GM12891 (cell line): Measurements from ENCODE around the gene USP9X.
A peak's percentile ranks its signal among the peaks of the same experiment; 100 is the strongest.
"Not testable (repeated sequence)": the region's sequence is repeated elsewhere in the genome, so short reads cannot be mapped to it uniquely, and the experiment has no call there.

ENCODE experiments used
- DNase-seq: peaks from one replicate; pipeline ENCODE4 v3.0.0; 2011; ENCODE audit warnings: low spot score; ENCODE audit not compliant: insufficient read length
- FAIRE-seq: peaks from 2 replicates; lab custom pipeline; 2011; peaks lifted over from hg19 to GRCh38; lab: Jason Lieb, UNC
- PAX5 ChIP-seq: IDR thresholded peaks from 2 replicates; pipeline ENCODE4 v1.6.1; 2011; ENCODE audit warnings: low read length, moderate library complexity, mild to moderate bottlenecking; ENCODE audit not compliant: insufficient read depth, severe bottlenecking
- POLR2A ChIP-seq: IDR thresholded peaks from 2 replicates; pipeline ENCODE4 v1.6.1; 2011; ENCODE audit warnings: low read depth, low read length, control low read depth
- POLR2AphosphoS5 ChIP-seq: IDR thresholded peaks from 2 replicates; pipeline ENCODE4 v1.6.1; 2011; ENCODE audit warnings: low read depth, low read length, control low read depth
- POU2F2 ChIP-seq: IDR thresholded peaks from 2 replicates; pipeline ENCODE4 v1.6.1; 2011; ENCODE audit warnings: low read depth, mild to moderate bottlenecking, control low read depth, low read length, moderate library complexity
- SPI1 ChIP-seq: IDR thresholded peaks from 2 replicates; pipeline ENCODE4 v1.6.1; 2011; ENCODE audit warnings: low read depth, low read length, control low read depth
- TAF1 ChIP-seq: IDR thresholded peaks from 2 replicates; pipeline ENCODE4 v1.6.1; 2011; ENCODE audit warnings: low read depth, low read length, control low read depth

Gene USP9X

DNA sequence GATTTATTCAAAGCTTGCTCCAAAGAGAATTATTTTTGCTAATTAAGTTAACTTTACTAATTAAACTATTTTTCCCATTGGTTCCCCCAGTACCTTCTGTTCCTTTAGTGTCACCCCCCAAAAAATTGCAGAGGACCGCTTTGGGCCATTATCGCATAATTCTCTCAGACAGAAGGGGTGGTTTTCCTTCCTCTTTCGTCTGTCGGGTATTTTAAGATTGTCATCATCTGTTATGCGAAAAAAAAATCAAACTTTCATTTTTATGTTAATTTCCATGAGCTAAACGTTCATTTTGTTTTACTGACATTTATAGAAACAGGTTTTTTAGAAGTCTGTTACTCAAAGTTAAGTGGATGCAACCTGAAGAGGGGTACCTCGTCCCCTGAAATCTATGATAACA is 172.6 kb downstream of the USP9X start:
- no peak for FAIRE-seq

DNA sequence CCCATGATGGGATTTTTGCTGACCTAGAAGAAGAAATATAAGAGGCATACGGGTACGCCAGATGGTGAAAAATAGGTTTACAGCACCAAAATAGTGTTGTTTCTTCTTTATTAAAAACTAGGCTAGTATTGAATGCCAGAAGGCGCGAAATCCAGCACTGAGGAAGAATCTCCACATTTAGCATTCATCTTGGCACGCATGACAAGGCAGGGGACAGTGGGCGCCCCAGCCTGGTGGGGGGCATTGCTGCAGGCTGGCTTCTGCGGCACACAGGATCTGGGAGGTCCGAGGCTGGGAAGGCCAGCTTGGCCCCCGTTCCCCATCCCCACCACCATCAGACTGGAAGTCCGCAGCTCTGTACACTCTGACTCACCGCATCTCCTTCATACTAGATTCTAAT is 173.0 kb downstream of the USP9X start:
- TF ChIP-seq TAF1 (no peak), POU2F2 (no peak), POLR2A (no peak), POLR2AphosphoS5 (no peak), SPI1 (no peak), PAX5 (no peak)
- no peak for DNase-seq
- no peak for FAIRE-seq

More for the DNA sequence above, 172.6 kb downstream of the USP9X start:
- no peak for TF ChIP-seq PAX5
- no peak for TF ChIP-seq SPI1
- TF ChIP-seq POU2F2: no peak
- TF ChIP-seq TAF1: no peak
- TF ChIP-seq POLR2A: no peak
- no peak for TF ChIP-seq POLR2AphosphoS5
- DNase-seq: no peak

DNA sequence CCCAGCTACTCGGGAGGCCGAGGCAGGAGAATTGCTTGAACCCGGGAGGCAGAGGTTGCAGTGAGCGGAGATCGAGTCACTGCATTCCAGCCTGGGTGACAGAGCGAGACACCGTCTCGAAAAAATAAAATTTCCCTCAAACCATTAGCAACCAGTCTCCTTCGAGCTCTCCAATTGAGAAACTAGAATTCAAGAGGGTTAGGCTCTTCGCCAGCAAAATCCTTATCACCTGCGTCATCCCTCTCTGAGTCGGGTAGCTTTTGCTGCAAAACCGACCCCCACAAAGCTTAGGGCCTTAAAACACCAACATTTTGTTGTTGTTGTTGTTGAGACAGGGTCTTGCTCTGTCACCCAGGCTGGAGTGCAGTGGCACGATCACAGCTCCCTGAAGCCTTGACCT is 173.6 kb downstream of the USP9X start:
- FAIRE-seq (no peak), DNase-seq (no peak)
- TF ChIP-seq PAX5 (no peak), POLR2A (no peak), POU2F2 (no peak), POLR2AphosphoS5 (no peak), TAF1 (no peak), SPI1 (no peak)

DNA sequence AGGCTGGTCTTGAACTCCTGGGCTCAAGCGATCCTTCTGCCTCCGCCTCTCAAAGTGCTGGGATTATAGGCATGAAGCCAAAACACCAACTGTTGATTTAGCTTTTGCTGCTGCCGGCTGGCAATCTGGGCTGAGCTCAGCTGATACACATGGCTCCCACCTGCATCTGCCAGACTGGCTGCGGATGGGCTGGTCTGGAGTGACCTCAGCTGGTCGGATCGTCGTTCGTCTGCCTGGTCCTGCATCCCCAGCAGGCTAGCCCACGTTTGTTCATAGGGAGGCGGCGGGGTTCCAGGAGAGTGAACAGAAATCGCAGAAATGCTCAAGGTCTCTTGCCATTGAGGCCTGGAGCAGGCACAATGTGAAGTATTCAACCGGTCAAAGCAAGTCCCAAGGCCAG is 174.3 kb downstream of the USP9X start:
- no peak for FAIRE-seq
- DNase-seq: no peak
- no peak for TF ChIP-seq POLR2AphosphoS5
- TF ChIP-seq PAX5: no peak
- no peak for TF ChIP-seq POLR2A
- no peak for TF ChIP-seq TAF1

DNA sequence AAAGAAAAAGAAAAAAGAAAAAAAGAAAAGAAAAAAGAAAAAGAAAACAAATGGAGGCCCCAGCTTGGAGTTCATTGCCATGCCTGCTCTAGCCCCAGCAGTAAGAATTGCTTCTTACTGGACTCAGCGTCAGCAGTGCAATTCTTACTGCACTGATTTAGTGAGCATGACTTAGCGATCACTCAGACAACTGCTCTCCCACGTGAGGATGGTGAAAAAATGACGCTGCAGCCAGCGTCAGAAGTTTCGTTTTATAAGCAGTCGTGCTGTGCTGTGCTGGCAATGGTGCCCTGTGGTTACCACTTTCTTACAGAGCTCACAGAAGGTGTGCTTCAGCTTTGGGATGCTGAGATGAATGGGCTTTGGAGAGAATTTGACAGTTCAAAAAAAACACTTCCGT is 180.4 kb downstream of the USP9X start:
- TF ChIP-seq POU2F2: no peak
- 0 out of 2 replicates have a peak, but pooled peaks have one; percentile 17 for TF ChIP-seq SPI1
- no peak for TF ChIP-seq POLR2A
- TF ChIP-seq POLR2AphosphoS5: no peak

DNA sequence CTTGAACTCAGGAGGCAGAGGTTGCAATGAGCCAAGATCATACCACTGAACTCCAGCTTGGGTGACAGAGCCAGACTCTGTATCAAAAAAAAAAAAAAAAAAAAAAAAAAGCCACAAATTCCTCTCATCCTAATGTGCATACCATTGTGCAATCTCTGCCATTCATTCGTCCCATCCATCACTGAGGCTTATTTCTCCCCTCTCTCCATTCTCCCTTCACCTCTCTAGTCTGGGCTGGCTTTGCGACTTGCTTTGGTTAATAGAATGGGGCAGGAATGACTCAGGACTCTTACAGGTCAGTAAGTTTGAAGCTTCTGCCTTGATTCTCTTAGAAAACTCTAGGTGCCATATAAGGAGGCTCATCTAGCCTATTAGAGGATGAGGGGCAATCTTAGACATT is 188.4 kb downstream of the USP9X start:
- no peak for DNase-seq
- FAIRE-seq: no peak
- TF ChIP-seq POU2F2 (no peak), TAF1 (no peak), POLR2A (no peak), POLR2AphosphoS5 (no peak), PAX5 (no peak), SPI1 (no peak)

More for the DNA sequence above, 180.4 kb downstream of the USP9X start:
- no peak for DNase-seq
- peak; percentile 94 for FAIRE-seq

DNA sequence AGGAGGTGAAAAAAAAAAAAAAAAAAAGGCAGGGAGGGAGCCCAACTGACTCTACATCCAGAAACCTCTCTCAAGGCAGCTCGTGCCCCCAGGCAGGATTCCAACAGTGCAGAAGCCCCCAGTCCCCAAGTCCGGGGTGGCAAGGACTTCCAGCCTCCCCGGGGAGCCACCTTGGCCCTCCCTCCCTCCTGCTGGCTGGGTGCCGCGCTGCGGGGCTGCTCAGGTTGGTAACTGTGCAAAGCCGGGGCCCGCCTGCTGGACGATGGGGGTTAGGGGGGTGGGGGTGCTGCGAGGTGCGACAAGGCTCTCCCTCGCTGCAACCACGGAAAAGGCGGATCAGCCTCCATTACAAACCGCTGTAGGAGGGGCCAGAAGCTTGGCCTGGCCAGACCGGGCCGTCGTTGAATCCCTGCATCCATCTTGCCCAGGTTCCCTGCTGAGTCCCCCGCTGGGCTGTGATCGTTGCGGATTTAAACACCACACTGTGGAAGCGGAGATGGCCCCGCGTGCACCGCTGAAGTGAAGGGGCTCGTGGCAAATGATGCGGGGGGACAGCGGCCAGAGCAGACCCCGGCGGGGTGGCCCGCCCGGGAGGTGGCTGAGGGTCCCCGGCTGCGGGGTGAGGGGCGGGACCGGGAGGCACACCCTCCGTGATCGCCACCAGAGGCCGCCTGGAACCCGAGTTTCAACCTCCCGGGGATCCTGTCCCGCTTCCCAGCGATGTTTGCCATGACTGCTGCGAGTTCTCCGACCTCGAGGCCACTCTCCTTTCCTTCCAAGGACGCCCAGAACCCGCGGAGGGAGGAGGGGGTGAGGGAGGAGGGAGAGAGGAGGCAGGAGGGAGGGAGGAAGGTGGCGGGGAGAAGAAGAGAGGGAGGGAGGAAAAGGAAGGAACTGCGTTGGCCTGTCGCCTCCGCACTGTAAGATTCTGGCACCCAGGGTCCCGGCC is 190.7 kb downstream of the USP9X start:
- FAIRE-seq: peak; percentile 95
- DNase-seq: peak; percentile 48
- TF ChIP-seq TAF1 (no peak), POLR2AphosphoS5 (no peak), POLR2A (no peak), PAX5 (no peak), SPI1 (no peak), POU2F2 (no peak)

DNA sequence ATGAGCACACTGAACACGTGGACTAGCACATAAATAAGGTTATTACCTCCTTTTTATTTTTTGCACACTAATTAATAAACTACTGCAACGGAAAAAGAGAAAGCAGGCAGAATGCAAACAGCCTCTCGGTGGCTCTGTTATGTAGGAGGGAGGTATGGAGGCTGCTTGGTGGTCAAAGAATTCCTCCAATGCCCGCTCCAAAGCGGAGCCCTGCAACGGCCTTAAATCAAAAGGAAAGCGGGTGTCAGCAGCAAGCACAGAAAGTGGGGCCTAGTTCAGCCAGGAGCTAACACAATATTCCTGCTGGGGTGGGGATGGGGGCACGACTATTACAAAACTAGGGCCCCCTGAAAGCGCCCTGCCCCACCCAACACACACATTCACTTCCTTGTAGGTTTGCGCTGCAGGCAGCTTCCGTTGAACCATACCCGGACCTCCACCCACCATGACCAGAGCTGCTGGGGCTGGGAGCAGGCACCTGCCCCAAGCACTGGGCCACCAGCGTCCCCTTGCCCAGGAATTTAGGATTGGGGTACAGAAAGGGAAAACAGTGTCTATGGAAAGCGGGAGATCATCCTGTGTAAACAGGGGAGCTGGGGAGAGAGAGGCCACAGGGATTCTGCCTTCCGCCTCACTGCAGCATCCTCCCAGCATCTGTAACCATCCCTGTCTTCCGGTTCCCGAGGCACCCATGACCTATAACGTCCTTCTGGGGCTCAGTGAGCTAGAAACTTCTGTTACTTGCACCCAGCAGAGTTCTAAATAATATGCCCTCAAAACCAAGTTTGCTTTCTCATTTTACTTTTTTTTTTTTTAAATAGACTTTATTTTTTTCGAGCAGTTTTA is 191.6 kb downstream of the USP9X start:
- DNase-seq (no peak), FAIRE-seq (peak; percentile 76)
- TF ChIP-seq TAF1 (no peak), POU2F2 (no peak), SPI1 (no peak), POLR2A (no peak), PAX5 (no peak), POLR2AphosphoS5 (no peak)

DNA sequence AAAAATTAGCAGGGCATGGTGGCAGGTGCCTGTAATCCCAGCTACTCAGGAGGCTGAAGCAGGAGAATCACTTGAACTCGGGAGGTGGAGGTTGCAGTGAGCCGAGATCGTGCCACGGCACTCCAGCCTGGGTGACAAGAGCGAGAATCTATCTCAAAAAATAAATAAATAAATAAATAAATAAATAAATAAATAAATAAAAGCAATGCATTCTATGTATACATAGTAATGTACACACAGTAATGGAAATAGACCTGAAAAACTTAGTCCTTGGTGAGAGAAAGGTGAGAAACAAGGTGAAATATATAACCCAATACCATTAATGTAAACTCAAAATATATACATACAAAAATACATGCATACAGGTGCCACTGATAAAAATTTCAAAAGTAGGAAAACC is 197.1 kb downstream of the USP9X start:
- not testable (repeated sequence) for FAIRE-seq, DNase-seq

DNA sequence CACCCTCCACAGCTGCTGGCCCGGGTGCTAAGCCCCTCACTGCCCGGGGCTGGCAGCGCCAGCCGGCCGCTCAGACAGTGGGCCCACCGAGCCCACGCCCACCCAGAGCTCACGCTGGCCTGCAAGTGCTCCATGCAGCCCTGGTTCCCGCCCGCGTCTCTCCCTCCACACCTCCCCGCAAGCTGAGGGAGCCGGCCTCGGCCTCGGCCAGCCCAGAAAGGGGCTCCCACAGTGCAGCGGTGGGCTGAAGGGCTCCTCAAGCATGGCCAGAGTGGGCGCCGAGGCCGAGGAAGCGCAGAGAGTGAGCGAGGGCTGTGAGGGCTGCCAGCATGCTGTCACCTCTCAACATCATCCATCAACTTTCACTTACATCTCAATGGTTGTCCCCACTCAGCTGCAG is 200.7 kb downstream of the USP9X start:
- not testable (repeated sequence) for DNase-seq, FAIRE-seq
